Measurements from ENCODE around the gene NAGS.

- no peak for TF ChIP-seq EZH2 (IDR thresholded peaks at IDR 0.05; ENCODE audit: borderline replicate concordance, low read depth, low read length, severe bottlenecking)
- TF ChIP-seq CTCF (IDR thresholded peaks at IDR 0.05; ENCODE audit: borderline replicate concordance, extremely low read depth, low read length, poor library complexity, severe bottlenecking) = no peak
These were observed 20.4 kb downstream of the NAGS start for GRCh38 chr17:44024853-44025252.
